Tibial nerve (tissue), 3 donors: ENCODE data around the gene FAS.

Experiments used
- CTCF ChIP-seq, 5 experiments: fragments of 200-600 bp in 3 of 5; fragments of 450-650 bp in 2 of 5; sonication (generic) in 3 of 5; IDR thresholded peaks; one replicate each; pipeline ENCODE4 v1.5.1; 2016 to 2019; ENCODE audit warnings: antibody characterized with exemption in 5 of 5, mild to moderate bottlenecking in 3 of 5, moderate library complexity in 2 of 5
- POLR2A ChIP-seq, 2 donors: fragments of 450-650 bp; IDR thresholded peaks; one replicate each; pipeline ENCODE4 v1.6.1; 2017; ENCODE audit warnings: antibody characterized with exemption in 2 of 2, mild to moderate bottlenecking in 2 of 2, moderate library complexity in 2 of 2

- peak in 2 of 5 experiments; percentile 7 to 51 for TF ChIP-seq CTCF (IDR thresholded peaks at IDR 0.05)
- TF ChIP-seq POLR2A (IDR thresholded peaks at IDR 0.05), result peak in 1 of 2 donors; percentile 57
Measured at GRCh38 chr10:88991161-88991898, 732 bp downstream of the FAS start.
